Left kidney (tissue), 2 donors: Measurements from ENCODE around the gene DIO3. TPM values are rescaled to one million over a fixed set of nuclear protein-coding genes. Genes with fewer than 3 reads are reported as not detected.

Experiments used
- DNase-seq: peaks from one replicate; pipeline ENCODE4 v3.0.0-alpha.2; 2013
- polyA plus RNA-seq: library from polyadenylated mRNA; unstranded; fragments of 120-200 nt; gene quantifications from one replicate; pipeline ENCODE4 v1.2.1, GENCODE V29; 2013; ENCODE audit not compliant: insufficient read length

The DIO3 gene
- polyA plus RNA-seq, 1 donor, result 0.17 TPM

GRCh38 chr14:101581806-101582205 is 20.5 kb downstream of the DIO3 start:
- DNase-seq, result no peak

GRCh38 chr14:101582294-101582693 is 21.0 kb downstream of the DIO3 start:
- DNase-seq, result no peak

- no peak for DNase-seq
Measured at GRCh38 chr14:101583006-101583714, 21.9 kb downstream of the DIO3 start.

GRCh38 chr14:101583715-101584054 is 22.4 kb downstream of the DIO3 start:
- DNase-seq, result no peak

- DNase-seq, result peak; percentile 76
Measured at GRCh38 chr14:101584055-101584859, 23.0 kb downstream of the DIO3 start.

- no peak for DNase-seq
Measured at GRCh38 chr14:101585211-101585610, 23.9 kb downstream of the DIO3 start.

GRCh38 chr14:101586531-101587430 is 25.5 kb downstream of the DIO3 start:
- DNase-seq, result no peak

- DNase-seq, result no peak
Measured at GRCh38 chr14:101587441-101587911, 26.2 kb downstream of the DIO3 start.

GRCh38 chr14:101588286-101588975 is 27.1 kb downstream of the DIO3 start:
- DNase-seq, result no peak

- no peak for DNase-seq
Measured at GRCh38 chr14:101588990-101589389, 27.7 kb downstream of the DIO3 start.

GRCh38 chr14:101589486-101590015 is 28.3 kb downstream of the DIO3 start:
- no peak for DNase-seq

- DNase-seq, result no peak
Measured at GRCh38 chr14:101590062-101590461, 28.8 kb downstream of the DIO3 start.

- no peak for DNase-seq
Measured at GRCh38 chr14:101590616-101591015, 29.3 kb downstream of the DIO3 start.

- DNase-seq, result no peak
Measured at GRCh38 chr14:101591121-101591520, 29.8 kb downstream of the DIO3 start.

GRCh38 chr14:101591582-101591981 is 30.3 kb downstream of the DIO3 start:
- DNase-seq, result no peak

GRCh38 chr14:101593411-101594238 is 32.3 kb downstream of the DIO3 start:
- DNase-seq, result no peak

GRCh38 chr14:101594511-101595148 is 33.3 kb downstream of the DIO3 start:
- no peak for DNase-seq

- DNase-seq, result no peak
Measured at GRCh38 chr14:101595349-101595748, 34.1 kb downstream of the DIO3 start.

- DNase-seq, result no peak
Measured at GRCh38 chr14:101595887-101596721, 34.8 kb downstream of the DIO3 start.
